IMR-90 (cell line): ENCODE data around the gene NMBR.

ENCODE experiments used
- BHLHE40 ChIP-seq: fragments of 150-350 bp; IDR thresholded peaks from 2 replicates; pipeline ENCODE4 v1.6.1; 2016; ENCODE audit warnings: mild to moderate bottlenecking, low read depth, low read length
- CEBPB ChIP-seq: IDR thresholded peaks from 2 replicates; pipeline ENCODE4 v1.6.1; 2012; ENCODE audit warnings: low read depth, low read length, improper control_type of control experiment
- FOS ChIP-seq: fragments of 150-350 bp; IDR thresholded peaks from 2 replicates; pipeline ENCODE4 v1.6.1; 2016; ENCODE audit warnings: low read depth, low read length
- MAFK ChIP-seq: IDR thresholded peaks from 2 replicates; pipeline ENCODE4 v1.6.1; 2012; ENCODE audit warnings: low read depth, low read length, improper control_type of control experiment
- MXI1 ChIP-seq: IDR thresholded peaks from 2 replicates; pipeline ENCODE4 v1.6.1; 2012; ENCODE audit warnings: low read depth, mild to moderate bottlenecking, low read length, moderate library complexity, borderline replicate concordance
- POLR2A ChIP-seq: IDR thresholded peaks from 2 replicates; pipeline ENCODE4 v1.6.1; 2012; ENCODE audit warnings: mild to moderate bottlenecking, low read depth, low read length
- RFX5 ChIP-seq: IDR thresholded peaks from 2 replicates; pipeline ENCODE4 v1.8.0; 2012; ENCODE audit warnings: low read depth, mild to moderate bottlenecking, low read length, moderate library complexity
- TF ChIP-seq, protein P1 (sequence below): conservative IDR thresholded peaks from 2 replicates; pipeline ENCODE4 v1.5.1; 2012; ENCODE audit warnings: mild to moderate bottlenecking, low read depth, low read length, improper control_type of control experiment
- TF ChIP-seq, protein P2 (sequence below): fragments of 150-350 bp; IDR thresholded peaks from 2 replicates; pipeline ENCODE4 v1.6.1; 2017; ENCODE audit warnings: mild to moderate bottlenecking, antibody characterized with exemption, low read length, low read depth

GRCh38 chr6:142030115-142030619, 116.8 kb downstream of the NMBR start:
- TF ChIP-seq RFX5 (no peak), CEBPB (no peak), POLR2A (no peak), MXI1 (no peak), MAFK (no peak), BHLHE40 (no peak), FOS (no peak)
- TF ChIP-seq, protein P1, sequence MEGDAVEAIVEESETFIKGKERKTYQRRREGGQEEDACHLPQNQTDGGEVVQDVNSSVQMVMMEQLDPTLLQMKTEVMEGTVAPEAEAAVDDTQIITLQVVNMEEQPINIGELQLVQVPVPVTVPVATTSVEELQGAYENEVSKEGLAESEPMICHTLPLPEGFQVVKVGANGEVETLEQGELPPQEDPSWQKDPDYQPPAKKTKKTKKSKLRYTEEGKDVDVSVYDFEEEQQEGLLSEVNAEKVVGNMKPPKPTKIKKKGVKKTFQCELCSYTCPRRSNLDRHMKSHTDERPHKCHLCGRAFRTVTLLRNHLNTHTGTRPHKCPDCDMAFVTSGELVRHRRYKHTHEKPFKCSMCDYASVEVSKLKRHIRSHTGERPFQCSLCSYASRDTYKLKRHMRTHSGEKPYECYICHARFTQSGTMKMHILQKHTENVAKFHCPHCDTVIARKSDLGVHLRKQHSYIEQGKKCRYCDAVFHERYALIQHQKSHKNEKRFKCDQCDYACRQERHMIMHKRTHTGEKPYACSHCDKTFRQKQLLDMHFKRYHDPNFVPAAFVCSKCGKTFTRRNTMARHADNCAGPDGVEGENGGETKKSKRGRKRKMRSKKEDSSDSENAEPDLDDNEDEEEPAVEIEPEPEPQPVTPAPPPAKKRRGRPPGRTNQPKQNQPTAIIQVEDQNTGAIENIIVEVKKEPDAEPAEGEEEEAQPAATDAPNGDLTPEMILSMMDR, result no peak
- TF ChIP-seq, protein P2, sequence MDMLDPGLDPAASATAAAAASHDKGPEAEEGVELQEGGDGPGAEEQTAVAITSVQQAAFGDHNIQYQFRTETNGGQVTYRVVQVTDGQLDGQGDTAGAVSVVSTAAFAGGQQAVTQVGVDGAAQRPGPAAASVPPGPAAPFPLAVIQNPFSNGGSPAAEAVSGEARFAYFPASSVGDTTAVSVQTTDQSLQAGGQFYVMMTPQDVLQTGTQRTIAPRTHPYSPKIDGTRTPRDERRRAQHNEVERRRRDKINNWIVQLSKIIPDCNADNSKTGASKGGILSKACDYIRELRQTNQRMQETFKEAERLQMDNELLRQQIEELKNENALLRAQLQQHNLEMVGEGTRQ, result no peak
